Endothelial cell of umbilical vein (primary cell): ENCODE results near the gene IGSF9. TPM values are rescaled to one million over a fixed set of nuclear protein-coding genes. Genes with fewer than 3 reads are reported as not detected.

Experiments used
- BruUV-seq: library from RNA; stranded (reverse); fragments of 400-500 nt; replicated peaks from 2 replicates; lab custom pipeline; 2021; lab: Mats Ljungman, UMichigan
- CTCF ChIA-PET: fragments of 300-600, 350-600 bp; sonication (Branson Sonifier 250); formaldehyde crosslinking; loops from one replicate; lab custom pipeline; 2021; ENCODE audit warnings: antibody characterized with exemption, inconsistent platforms; lab: Charles Lee
- POLR2A ChIA-PET: fragments of 300-600, 350-600 bp; sonication (Branson Sonifier 250); formaldehyde crosslinking; loops from one replicate; lab custom pipeline; 2021; ENCODE audit warnings: antibody characterized with exemption, inconsistent platforms; lab: Charles Lee
- DNase-seq: peaks from one replicate; pipeline ENCODE4 v3.0.0-alpha.2; 2011; ENCODE audit warnings: low read depth, low spot score
- FAIRE-seq: peaks from 2 replicates; lab custom pipeline; 2011; peaks lifted over from hg19 to GRCh38; lab: Jason Lieb, UNC
- H2AFZ ChIP-seq: 2 replicates; pipeline ENCODE4 v1.6.0; 2012; ENCODE audit warnings: low read depth, low read length, control low read depth, inconsistent platforms
- H3K27ac ChIP-seq: 2 replicates; pipeline ENCODE4 v1.5.1; 2011; ENCODE audit warnings: low read depth, mild to moderate bottlenecking, control low read depth, low read length, moderate library complexity; ENCODE audit not compliant: insufficient read depth
- H3K27me3 ChIP-seq, 2 experiments: 2 replicates each; pipeline versions ENCODE4 v1.6.0 to v1.6.1; 2011; ENCODE audit warnings: low read length in 2 of 2, mixed read lengths in 1 of 2; ENCODE audit not compliant: control insufficient read depth in 2 of 2, insufficient read depth in 2 of 2
- H3K36me3 ChIP-seq, 2 experiments: 2 replicates in 1 of 2; 3 replicates in 1 of 2; pipeline ENCODE4 v1.5.1; 2011; ENCODE audit warnings: low read length in 2 of 2, mild to moderate bottlenecking in 1 of 2, moderate library complexity in 1 of 2; ENCODE audit not compliant: control insufficient read depth in 2 of 2, insufficient read depth in 2 of 2; ENCODE audit errors: extremely low read depth in 1 of 2
- H3K4me1 ChIP-seq: 3 replicates; pipeline ENCODE4 v1.5.1; 2011; ENCODE audit warnings: mild to moderate bottlenecking, low read length; ENCODE audit not compliant: control insufficient read depth, insufficient read depth; ENCODE audit errors: extremely low read depth
- H3K4me2 ChIP-seq: 2 replicates; pipeline ENCODE4 v1.6.1; 2011; ENCODE audit warnings: low read length, control low read depth, mixed read lengths; ENCODE audit not compliant: insufficient read depth
- H3K4me3 ChIP-seq, 3 experiments: fragments of 200-600 bp in 1 of 3; sonication (generic), shearing (Covaris generic) in 1 of 3; replicated peaks in 1 of 3; 2 replicates each; pipeline ENCODE4 v1.5.1; 2011 to 2016; ENCODE audit warnings: control low read depth in 3 of 3, low read length in 3 of 3, mild to moderate bottlenecking in 2 of 3, inconsistent platforms in 1 of 3, low read depth in 1 of 3, moderate library complexity in 1 of 3; ENCODE audit not compliant: insufficient read depth in 1 of 3
- H3K79me2 ChIP-seq: 2 replicates; pipeline ENCODE4 v1.6.0; 2012; ENCODE audit warnings: low read length, inconsistent platforms; ENCODE audit not compliant: control insufficient read depth, insufficient read depth
- H3K9ac ChIP-seq: replicated peaks from 2 replicates; pipeline ENCODE3; 2011; ENCODE audit warnings: low read length, control low read depth; ENCODE audit not compliant: insufficient read depth; ENCODE audit errors: extremely low read depth
- H3K9me1 ChIP-seq: replicated peaks from 3 replicates; pipeline ENCODE4 v1.6.0; 2011; ENCODE audit warnings: mild to moderate bottlenecking, low read length; ENCODE audit not compliant: control insufficient read depth, insufficient read depth; ENCODE audit errors: extremely low read depth
- H3K9me3 ChIP-seq: replicated peaks from 2 replicates; pipeline ENCODE4 v1.5.1; 2012; ENCODE audit warnings: low read length, inconsistent platforms; ENCODE audit not compliant: control insufficient read depth, insufficient read depth
- H4K20me1 ChIP-seq: replicated peaks from 2 replicates; pipeline ENCODE3; 2011; ENCODE audit warnings: mild to moderate bottlenecking, low read length; ENCODE audit not compliant: control insufficient read depth, insufficient read depth; ENCODE audit errors: extremely low read depth
- CTCF ChIP-seq, 2 donors: IDR thresholded peaks; 1 replicate in 1 of 2; 2 replicates in 1 of 2; pipeline ENCODE4 v1.5.1; 2011; ENCODE audit warnings: low read length in 2 of 2, mild to moderate bottlenecking in 2 of 2, moderate library complexity in 2 of 2, control low read depth in 1 of 2, inconsistent platforms in 1 of 2, low read depth in 1 of 2; ENCODE audit not compliant: insufficient read depth in 1 of 2; ENCODE audit errors: extremely low read depth in 1 of 2
- EZH2 ChIP-seq: IDR thresholded peaks from 2 replicates; pipeline ENCODE4 v1.6.1; 2012; ENCODE audit warnings: borderline replicate concordance, low read depth, mild to moderate bottlenecking, moderate library complexity, low read length, inconsistent platforms; ENCODE audit not compliant: severe bottlenecking
- FOS ChIP-seq: IDR thresholded peaks from 2 replicates; pipeline ENCODE4 v1.6.1; 2011; ENCODE audit warnings: mild to moderate bottlenecking, low read length, moderate library complexity, borderline replicate concordance; ENCODE audit not compliant: insufficient read depth
- GATA2 ChIP-seq: IDR thresholded peaks from 2 replicates; pipeline ENCODE4 v1.7.0; 2011; ENCODE audit warnings: low read depth, mild to moderate bottlenecking, moderate library complexity, mixed read lengths, low read length; ENCODE audit not compliant: insufficient read length, insufficient read depth
- JUN ChIP-seq: IDR thresholded peaks from 2 replicates; pipeline ENCODE4 v1.6.1; 2011; ENCODE audit warnings: borderline replicate concordance, low read depth; ENCODE audit not compliant: insufficient read length, insufficient read depth
- MAX ChIP-seq: IDR thresholded peaks from 2 replicates; pipeline ENCODE4 v1.6.1; 2011; ENCODE audit not compliant: insufficient read depth, insufficient read length
- POLR2AphosphoS5 ChIP-seq: IDR thresholded peaks from 2 replicates; pipeline ENCODE4 v1.6.1; 2012; ENCODE audit warnings: low read depth, mild to moderate bottlenecking, control low read depth, low read length, moderate library complexity; ENCODE audit not compliant: insufficient read depth
- dilution Hi-C: fragments of 300-500 bp; cut with MboI; formaldehyde crosslinking; loops from one replicate; pipeline ENCODE4 v1.15.0; 2019; ENCODE audit warnings: low sequenced_read_pairs; ENCODE audit not compliant: extremely low pct_ligation_motif_present
- intact Hi-C: fragments of 100-400 bp; cut with micrococcal nuclease; formaldehyde crosslinking; loops from one replicate; pipeline ENCODE4 v1.10.0; 2022
- polyA plus RNA-seq, 4 experiments: library from polyadenylated mRNA; depleted of rRNA in 3 of 4; stranded (reverse) in 3 of 4; unstranded in 1 of 4; fragments of >200 nt; gene quantifications; 2 replicates each; pipeline versions ENCODE4 v1.2.1 to v1.2.3, GENCODE V29; 2011 to 2012; ENCODE audit warnings: missing spikeins in 1 of 4
- total RNA-seq: library from RNA; stranded (reverse); gene quantifications from 2 replicates; pipeline ENCODE4 v1.2.3, GENCODE V29; 2021

Gene IGSF9
- total and polyA plus RNA-seq, 2 donors (not counting 3 experiments of a cell fraction or from before 2014, with no cell fraction given), result 0.15 TPM

GRCh38 chr1:159989581-159989980, 44.2 kb upstream of the IGSF9 start:
- no peaks in the 10 kb centered on the region for H3K79me2 ChIP-seq
- dilution Hi-C loops, result no loop called here
- DNase-seq (no peak), FAIRE-seq (no peak)
- ChIA-PET CTCF (interaction anchor here (8.6 kb wide), 1 partner anchor 17 kb away, joined by 79 read pairs; no protein-coding TSS in a partner anchor), POLR2A (no interaction called here)
- no peak overlapping the region for H3K4me3 ChIP-seq
- no peak overlapping the region for H2AFZ ChIP-seq
- no TSS peak for BruUV-seq
- H3K27ac ChIP-seq, result no peak overlapping the region
- H3K9me3 ChIP-seq, result no peaks in the 10 kb centered on the region
- H3K9me1 ChIP-seq, result no peaks in the 10 kb centered on the region
- no peak for TF ChIP-seq FOS
- TF ChIP-seq GATA2, result no peak
- TF ChIP-seq JUN, result no peak
- TF ChIP-seq CTCF (IDR thresholded peaks at IDR 0.05; ENCODE audit: extremely low read depth in 1 of 2, insufficient read depth in 1 of 2, low read depth in 1 of 2, low read length in 2 of 2), result no peak
- no peak for TF ChIP-seq MAX
- no peak for TF ChIP-seq EZH2
- TF ChIP-seq POLR2AphosphoS5, result no peak
- H3K27me3 ChIP-seq, result peaks cover 4 to 12% of the 10 kb centered on the region in 2 experiments
- no peak overlapping the region for H3K9ac ChIP-seq
- H4K20me1 ChIP-seq, result no peaks in the 10 kb centered on the region
- H3K36me3 ChIP-seq, result no peaks in the 10 kb centered on the region
- intact Hi-C loops, result no loop called here
- H3K4me2 ChIP-seq, result no peak overlapping the region
- H3K4me1 ChIP-seq, result no peaks in the 10 kb centered on the region
